SK-N-SH (cell line): ENCODE measurements around the gene NHS. TPM values are rescaled to one million over a fixed set of nuclear protein-coding genes. Genes with fewer than 3 reads are reported as not detected.

Source experiments
- CTCF ChIA-PET: fragments of 300-600, 350-600 bp; formaldehyde crosslinking; extraction: SDS; loops from one replicate; lab custom pipeline; 2021; lab: Yijun Ruan, JAX
- POLR2A ChIA-PET: fragments of 350-600 bp; sonication (Branson Sonifier 250); formaldehyde crosslinking; extraction: SDS; loops from one replicate; lab custom pipeline; 2020; ENCODE audit warnings: antibody characterized with exemption, inconsistent platforms; lab: Yijun Ruan, JAX
- DNase-seq: peaks from one replicate; pipeline ENCODE4 v3.0.0; 2012
- H2AFZ ChIP-seq: fragments of 200-600 bp; sonication (generic); 2 replicates; pipeline ENCODE4 v1.8.1; 2016; ENCODE audit warnings: antibody characterized with exemption, mild to moderate bottlenecking, low read depth
- H3F3A ChIP-seq: fragments of 200-600 bp; sonication (generic); replicated peaks from 2 replicates; pipeline ENCODE3; 2016; ENCODE audit warnings: antibody characterized with exemption, mild to moderate bottlenecking; ENCODE audit not compliant: insufficient read depth
- H3K27ac ChIP-seq, 2 experiments: fragments of 200-500 bp in 1 of 2; fragments of 200-600 bp in 1 of 2; sonication (Bioruptor generic) in 1 of 2; sonication (generic), shearing (Covaris generic) in 1 of 2; 2 replicates each; pipeline versions ENCODE4 v1.5.1 to v1.6.1; 2014 to 2016; ENCODE audit warnings: low read depth in 2 of 2, inconsistent platforms in 1 of 2, low read length in 1 of 2, mild to moderate bottlenecking in 1 of 2, mixed read lengths in 1 of 2
- H3K27me3 ChIP-seq: fragments of 200-600 bp; sonication (generic), shearing (Covaris generic); 2 replicates; pipeline ENCODE4 v1.6.1; 2016; ENCODE audit warnings: mixed run types; ENCODE audit not compliant: insufficient read depth
- H3K36me3 ChIP-seq, 2 experiments: fragments of 200-500 bp in 1 of 2; fragments of 200-600 bp in 1 of 2; sonication (Bioruptor generic) in 1 of 2; sonication (generic) in 1 of 2; replicated peaks in 1 of 2; 2 replicates each; pipeline versions ENCODE3 to v1.5.1; 2014 to 2016; ENCODE audit warnings: low read length in 1 of 2, mild to moderate bottlenecking in 1 of 2; ENCODE audit not compliant: insufficient read depth in 2 of 2, control insufficient read depth in 1 of 2
- H3K4me1 ChIP-seq, 2 experiments: fragments of 200-500 bp in 1 of 2; fragments of 200-600 bp in 1 of 2; sonication (Bioruptor generic) in 1 of 2; sonication (generic), shearing (Covaris generic) in 1 of 2; 2 replicates each; pipeline versions ENCODE4 v1.5.1 to v1.6.1; 2014 to 2016; ENCODE audit warnings: low read depth in 1 of 2, low read length in 1 of 2, mixed run types in 1 of 2; ENCODE audit not compliant: insufficient read depth in 2 of 2, control insufficient read depth in 1 of 2
- H3K4me2 ChIP-seq: fragments of 200-600 bp; sonication (generic), shearing (Covaris generic); 2 replicates; pipeline ENCODE4 v1.6.1; 2017; ENCODE audit warnings: mixed run types
- H3K4me3 ChIP-seq, 2 experiments: fragments of 200-500 bp in 1 of 2; fragments of 200-600 bp in 1 of 2; sonication (Bioruptor generic) in 1 of 2; sonication (generic), shearing (Covaris generic) in 1 of 2; 2 replicates each; pipeline versions ENCODE4 v1.5.1 to v1.8.1; 2014 to 2016; ENCODE audit warnings: low read depth in 2 of 2, inconsistent platforms in 1 of 2, low read length in 1 of 2, mild to moderate bottlenecking in 1 of 2, mixed read lengths in 1 of 2, moderate library complexity in 1 of 2
- H3K79me2 ChIP-seq: fragments of 200-600 bp; sonication (generic); 2 replicates; pipeline ENCODE4 v1.8.1; 2017; ENCODE audit warnings: mild to moderate bottlenecking; ENCODE audit not compliant: insufficient read depth
- H3K9ac ChIP-seq: fragments of 200-600 bp; sonication (generic); 2 replicates; pipeline ENCODE4 v1.6.1; 2017; ENCODE audit warnings: mixed run types
- H3K9me2 ChIP-seq: fragments of 200-600 bp; sonication (generic); 2 replicates; pipeline ENCODE4 v1.6.1; 2017; ENCODE audit warnings: mixed run types
- H3K9me3 ChIP-seq: fragments of 200-600 bp; sonication (generic); 2 replicates; pipeline ENCODE4 v1.6.1; 2017; ENCODE audit warnings: mixed run types, mild to moderate bottlenecking, moderate library complexity
- H4K20me1 ChIP-seq: fragments of 200-600 bp; sonication (generic); 2 replicates; pipeline ENCODE4 v1.6.1; 2017; ENCODE audit warnings: mild to moderate bottlenecking, mixed run types; ENCODE audit not compliant: insufficient read depth
- ELF1 ChIP-seq: IDR thresholded peaks from 2 replicates; pipeline ENCODE4 v1.4.0; 2012
- EP300 ChIP-seq, 2 experiments: IDR thresholded peaks; 2 replicates each; pipeline versions ENCODE4 v1.4.0 to v1.6.1; 2012; ENCODE audit warnings: borderline replicate concordance in 1 of 2, low read depth in 1 of 2, low read length in 1 of 2
- FOSL2 ChIP-seq: IDR thresholded peaks from 2 replicates; pipeline ENCODE4 v1.4.0; 2012; ENCODE audit warnings: low read depth, mild to moderate bottlenecking, moderate library complexity, borderline replicate concordance
- FOXJ3 ChIP-seq: sonication (generic); formaldehyde crosslinking; IDR thresholded peaks from 2 replicates; pipeline ENCODE4 v1.5.1; 2020; ENCODE audit warnings: mild to moderate bottlenecking, missing genetic modification reagents
- GABPA ChIP-seq: IDR thresholded peaks from 2 replicates; pipeline ENCODE4 v1.4.0; 2012; ENCODE audit warnings: low read depth, mild to moderate bottlenecking
- IRF3 ChIP-seq: fragments of 150-350 bp; IDR thresholded peaks from 2 replicates; pipeline ENCODE4 v1.6.1; 2016; ENCODE audit warnings: mild to moderate bottlenecking, low read depth, low read length
- JUND ChIP-seq: IDR thresholded peaks from 2 replicates; pipeline ENCODE4 v1.4.0; 2012
- MEF2A ChIP-seq: IDR thresholded peaks from 2 replicates; pipeline ENCODE4 v1.4.0; 2012; ENCODE audit warnings: low read depth, borderline replicate concordance
- MXI1 ChIP-seq: IDR thresholded peaks from 2 replicates; pipeline ENCODE4 v1.6.1; 2012; ENCODE audit warnings: mild to moderate bottlenecking, low read depth, low read length, improper control_type of control experiment
- NFIC ChIP-seq: IDR thresholded peaks from 2 replicates; pipeline ENCODE4 v1.4.0; 2012; ENCODE audit warnings: borderline replicate concordance
- NRF1 ChIP-seq: IDR thresholded peaks from 2 replicates; pipeline ENCODE4 v1.6.1; 2012; ENCODE audit warnings: low read depth, mild to moderate bottlenecking, low read length
- PBX3 ChIP-seq: IDR thresholded peaks from 2 replicates; pipeline ENCODE4; 2012
- POLR2AphosphoS5 ChIP-seq: IDR thresholded peaks from 2 replicates; pipeline ENCODE4 v1.6.1; 2012; ENCODE audit warnings: low read depth, low read length
- REST ChIP-seq: IDR thresholded peaks from 2 replicates; pipeline ENCODE4 v1.6.1; 2012; ENCODE audit warnings: mild to moderate bottlenecking, low read depth, low read length, moderate library complexity
- RFX5 ChIP-seq: IDR thresholded peaks from 2 replicates; pipeline ENCODE4 v1.6.1; 2012; ENCODE audit warnings: mild to moderate bottlenecking, improper control_type of control experiment, low read length
- SMC3 ChIP-seq: IDR thresholded peaks from 2 replicates; pipeline ENCODE4 v1.6.1; 2012; ENCODE audit warnings: low read depth, low read length, improper control_type of control experiment
- TCF12 ChIP-seq: IDR thresholded peaks from 2 replicates; pipeline ENCODE4 v1.4.0; 2012
- TEAD4 ChIP-seq: IDR thresholded peaks from 2 replicates; pipeline ENCODE4 v1.4.0; 2012; ENCODE audit warnings: mild to moderate bottlenecking, borderline replicate concordance; ENCODE audit not compliant: insufficient read depth
- USF1 ChIP-seq: IDR thresholded peaks from 2 replicates; pipeline ENCODE4 v1.4.0; 2012; ENCODE audit warnings: low read depth, borderline replicate concordance
- USF2 ChIP-seq: fragments of 150-350 bp; IDR thresholded peaks from 2 replicates; pipeline ENCODE4 v1.6.1; 2017; ENCODE audit warnings: antibody characterized with exemption, low read length, low read depth, borderline replicate concordance
- WGBS: methylation state at CpG from one replicate; pipeline ENCODE4 v1.1.6; 2017; ENCODE audit warnings: low lambda C conversion rate; 5-methylcytosine and 5-hydroxymethylcytosine counted together
- polyA plus RNA-seq, 3 experiments: library from polyadenylated mRNA; depleted of rRNA; stranded (reverse); fragments of >200 nt; gene quantifications; 2 replicates each; pipeline ENCODE4 v1.2.3, GENCODE V29; 2012

The NHS gene
- polyA plus RNA-seq, 1 of the 3 experiments (the other 2 are of a cell fraction), result 1.0 TPM

- H3K4me3 ChIP-seq, result no peak overlapping the region
- ChIA-PET POLR2A (no interaction called here), CTCF (no interaction called here)
- no peak overlapping the region for H3K27ac ChIP-seq
- no peak overlapping the region for H3K4me2 ChIP-seq
- no peaks in the 10 kb centered on the region for H3K36me3 ChIP-seq
- TF ChIP-seq FOXJ3 (CRISPR knock-in tag) (no peak), USF1 (no peak)
- WGBS, result 55% methylated on average over 4 of the region's 4 CpGs
- no peaks in the 10 kb centered on the region for H3K79me2 ChIP-seq
- H3K9me2 ChIP-seq, result no peaks in the 10 kb centered on the region; the same call in 1 of the 2 replicates
- no peak overlapping the region for H3K9ac ChIP-seq
- no peak overlapping the region for H2AFZ ChIP-seq
- H3F3A ChIP-seq, result peaks cover 3% of the 10 kb centered on the region
- no peaks in the 10 kb centered on the region for H4K20me1 ChIP-seq
- no peak for DNase-seq
- peaks cover 0 to 10% of the 10 kb centered on the region in 2 experiments; a peak in 1 of 4 replicates for H3K4me1 ChIP-seq
- H3K27me3 ChIP-seq, result no peaks in the 10 kb centered on the region
- no peaks in the 10 kb centered on the region; the same call in 1 of the 2 replicates for H3K9me3 ChIP-seq
Observed at GRCh38 chrX:17355976-17356375, 19.0 kb upstream of the NHS start.

- TF ChIP-seq JUND (peak; percentile 69), REST (no peak), NRF1 (no peak), USF2 (no peak), MXI1 (no peak), TEAD4 (no peak), FOSL2 (peak; percentile 73; the same call in 1 of the 2 replicates), PBX3 (peak; percentile 84), SMC3 (no peak), IRF3 (no peak), MEF2A (peak; percentile 27; the same call in 1 of the 2 replicates), GABPA (no peak), POLR2AphosphoS5 (no peak), RFX5 (no peak), FOXJ3 (CRISPR knock-in tag) (no peak), EP300 (IDR thresholded peaks at IDR 0.05; ENCODE audit: borderline replicate concordance in 1 of 2, low read depth in 1 of 2, low read length in 1 of 2) (peak in 1 of 2 experiments; percentile 55; a peak in 1 of 4 replicates), TCF12 (peak; percentile 61), NFIC (peak; percentile 86), ELF1 (no peak)
- WGBS, result 11% methylated on average over 3 of the region's 3 CpGs
- H3K27me3 ChIP-seq, result no peaks in the 10 kb centered on the region
- no peak overlapping the region for H2AFZ ChIP-seq
- H3F3A ChIP-seq, result peaks cover 3% of the 10 kb centered on the region
- H3K4me3 ChIP-seq, result no peak overlapping the region
- no peaks in the 10 kb centered on the region for H3K9me3 ChIP-seq
- H3K4me2 ChIP-seq, result peak overlapping the region; percentile 47; the same call in 1 of the 2 replicates
- H4K20me1 ChIP-seq, result no peaks in the 10 kb centered on the region
- H3K27ac ChIP-seq, result peak overlapping the region in 1 of 2 experiments; percentile 52; a peak in 3 of 4 replicates
- no peaks in the 10 kb centered on the region for H3K36me3 ChIP-seq
- H3K9ac ChIP-seq, result no peak overlapping the region
- H3K4me1 ChIP-seq, result peaks cover 0 to 10% of the 10 kb centered on the region in 2 experiments; a peak in 1 of 4 replicates
- no peaks in the 10 kb centered on the region for H3K79me2 ChIP-seq
- DNase-seq, result no peak
- no peaks in the 10 kb centered on the region for H3K9me2 ChIP-seq
- ChIA-PET CTCF (no interaction called here), POLR2A (no interaction called here)
Observed at GRCh38 chrX:17359500-17359899, 15.5 kb upstream of the NHS start.
